Thymus (tissue), 11 donors: ENCODE measurements around the gene OPRM1. TPM values are rescaled to one million over a fixed set of nuclear protein-coding genes. Genes with fewer than 3 reads are reported as not detected.

ENCODE experiments used
- DNase-seq, 9 donors: peaks; one replicate each; pipeline ENCODE4 v3.0.0-alpha.2; 2013; ENCODE audit warnings: low spot score in 9 of 9, low read depth in 6 of 9, missing footprints in 1 of 9
- H3K27ac ChIP-seq, 2 donors: one replicate each; pipeline ENCODE4 v1.5.1; 2013; ENCODE audit warnings: control low read depth in 1 of 2, low read depth in 1 of 2, low read length in 1 of 2, mild to moderate bottlenecking in 1 of 2, moderate library complexity in 1 of 2
- H3K27me3 ChIP-seq, 2 donors: one replicate each; pipeline ENCODE4 v1.5.1; 2013; ENCODE audit warnings: low read length in 1 of 2; ENCODE audit not compliant: control insufficient read depth in 2 of 2, insufficient read depth in 1 of 2
- H3K36me3 ChIP-seq, 2 donors: one replicate each; pipeline ENCODE4 v1.5.1; 2013; ENCODE audit warnings: low read length in 1 of 2, mild to moderate bottlenecking in 1 of 2, moderate library complexity in 1 of 2; ENCODE audit not compliant: control insufficient read depth in 2 of 2, insufficient read depth in 2 of 2
- H3K4me1 ChIP-seq, 2 donors: one replicate each; pipeline ENCODE4 v1.5.1; 2013; ENCODE audit warnings: low read length in 2 of 2; ENCODE audit not compliant: control insufficient read depth in 2 of 2, insufficient read depth in 2 of 2
- H3K4me3 ChIP-seq, 2 donors: one replicate each; pipeline ENCODE4 v1.5.1; 2013; ENCODE audit warnings: low read length in 2 of 2, control low read depth in 1 of 2, mild to moderate bottlenecking in 1 of 2
- H3K9me3 ChIP-seq, 2 donors: one replicate each; pipeline ENCODE4 v1.5.1; 2013; ENCODE audit warnings: low read length in 1 of 2, mild to moderate bottlenecking in 1 of 2; ENCODE audit not compliant: control insufficient read depth in 2 of 2, insufficient read depth in 1 of 2
- WGBS: extraction: QIAGEN DNeasy Blood & Tissue Kit; methylation state at CpG from one replicate; pipeline ENCODE4 v1.1.7; 2013; 5-methylcytosine and 5-hydroxymethylcytosine counted together
- polyA plus RNA-seq: library from polyadenylated mRNA; stranded (reverse); fragments of 200-250 nt; gene quantifications from one replicate; pipeline ENCODE4 v1.2.3, GENCODE V29; 2013
- total RNA-seq: library from RNA; stranded (reverse); fragments of 120-200 nt; gene quantifications from one replicate; pipeline ENCODE4 v1.2.4, GENCODE V29; 2013
- donor health status: healthy.

Gene OPRM1
- total and polyA plus RNA-seq, 2 donors = 0.02 TPM; not detected in 1

GRCh38 chr6:154257067-154257466 is 218.0 kb downstream of the OPRM1 start:
- no peak for DNase-seq
- peaks cover 0 to 7% of the 10 kb centered on the region in 2 donors for H3K9me3 ChIP-seq
- no peaks in the 10 kb centered on the region for H3K36me3 ChIP-seq
- H3K4me3 ChIP-seq = no peak overlapping the region
- H3K4me1 ChIP-seq = peaks cover 4 to 22% of the 10 kb centered on the region in 2 donors
- 76% methylated on average over 1 of the region's 1 CpG for WGBS
- H3K27me3 ChIP-seq = no peaks in the 10 kb centered on the region
- no peak overlapping the region for H3K27ac ChIP-seq

DNA sequence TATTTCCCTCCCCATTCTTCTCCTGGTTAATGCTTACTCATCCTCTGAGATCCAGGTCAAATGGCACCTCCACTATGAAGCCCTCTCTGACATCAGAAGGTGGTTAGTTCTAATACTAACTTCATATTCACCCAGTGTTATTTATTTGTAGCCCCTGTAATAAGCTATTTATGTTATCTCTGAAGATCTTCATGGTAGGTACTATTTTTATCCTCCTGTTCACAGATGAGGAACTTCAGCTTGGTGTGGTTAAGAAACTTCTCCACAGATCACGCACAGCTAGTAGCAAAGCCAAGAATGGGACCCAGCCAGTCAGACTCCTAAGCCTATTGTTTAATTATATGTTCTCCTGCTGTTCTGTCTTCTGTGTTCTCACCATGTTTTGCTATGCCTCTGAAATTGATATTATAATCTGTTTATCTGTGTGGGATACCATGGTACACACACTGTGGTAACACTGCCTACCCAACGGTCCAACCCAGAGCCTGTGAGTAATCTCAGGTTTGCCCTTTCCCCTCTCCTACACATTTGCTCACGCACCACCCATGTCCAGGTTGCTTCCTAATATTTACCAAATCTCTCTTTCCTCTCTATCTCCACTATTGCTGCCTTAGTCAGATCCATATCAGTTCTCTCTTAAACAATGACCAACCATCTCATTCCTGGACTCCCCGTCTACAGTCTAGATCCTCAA is 219.2 kb downstream of the OPRM1 start:
- DNase-seq = no peak
- H3K36me3 ChIP-seq = no peaks in the 10 kb centered on the region
- no peak overlapping the region for H3K27ac ChIP-seq
- no peaks in the 10 kb centered on the region for H3K27me3 ChIP-seq
- H3K4me1 ChIP-seq = peaks cover 0 to 12% of the 10 kb centered on the region in 2 donors
- peaks cover 0 to 7% of the 10 kb centered on the region in 2 donors for H3K9me3 ChIP-seq
- 75% methylated on average over 4 of the region's 4 CpGs for WGBS
- H3K4me3 ChIP-seq = no peak overlapping the region

DNA sequence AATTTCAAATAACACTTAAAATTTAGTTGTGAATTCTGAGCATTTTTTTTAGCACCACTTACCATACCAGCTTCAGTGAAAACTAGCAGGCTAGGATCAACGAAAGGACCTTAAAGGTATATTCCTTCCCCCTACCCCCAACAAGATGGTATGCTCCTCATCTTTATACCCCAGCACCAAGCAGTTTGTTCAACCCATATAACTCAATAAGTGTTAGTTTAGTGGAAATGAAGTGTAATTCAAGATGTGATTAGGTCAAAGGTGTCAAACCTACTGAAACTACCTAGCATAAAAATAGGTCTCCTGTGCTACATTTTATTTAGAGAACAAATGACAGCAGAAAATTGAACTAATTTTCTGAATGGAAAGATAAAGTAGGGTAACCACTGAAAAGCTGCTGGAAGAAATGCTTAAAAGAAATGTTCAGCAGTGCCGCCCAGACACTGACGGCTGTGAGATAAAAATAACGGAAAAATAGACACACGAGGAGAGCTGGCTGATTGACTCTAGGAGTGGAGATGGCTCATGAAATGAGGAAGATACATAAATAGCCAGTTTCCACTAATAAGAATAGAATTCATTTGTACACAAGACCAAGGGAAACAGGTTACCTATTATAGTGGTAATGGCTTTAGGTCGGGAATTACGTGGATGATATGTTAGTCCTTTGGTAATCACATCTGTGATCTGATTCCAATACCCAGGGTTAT is 222.8 kb downstream of the OPRM1 start:
- no peaks in the 10 kb centered on the region for H3K36me3 ChIP-seq
- WGBS = 88% methylated on average over 7 of the region's 7 CpGs

GRCh38 chr6:154266560-154267099 is 227.6 kb downstream of the OPRM1 start:
- Histone ChIP-seq H3K27me3 (no peaks in the 10 kb centered on the region), H3K27ac (no peak overlapping the region), H3K36me3 (no peaks in the 10 kb centered on the region), H3K4me3 (no peak overlapping the region), H3K4me1 (peaks cover 8 to 18% of the 10 kb centered on the region in 2 donors), H3K9me3 (peaks cover 0 to 8% of the 10 kb centered on the region in 2 donors)
- DNase-seq = peak in 1 of 9 donors; percentile 52

More for the DNA sequence above, 222.8 kb downstream of the OPRM1 start:
- no peak overlapping the region for H3K27ac ChIP-seq
- no peaks in the 10 kb centered on the region for H3K27me3 ChIP-seq
- no peak for DNase-seq
- peaks cover 0 to 4% of the 10 kb centered on the region in 2 donors for H3K9me3 ChIP-seq
- peaks cover 0 to 15% of the 10 kb centered on the region in 2 donors for H3K4me1 ChIP-seq
- H3K4me3 ChIP-seq = no peak overlapping the region

DNA sequence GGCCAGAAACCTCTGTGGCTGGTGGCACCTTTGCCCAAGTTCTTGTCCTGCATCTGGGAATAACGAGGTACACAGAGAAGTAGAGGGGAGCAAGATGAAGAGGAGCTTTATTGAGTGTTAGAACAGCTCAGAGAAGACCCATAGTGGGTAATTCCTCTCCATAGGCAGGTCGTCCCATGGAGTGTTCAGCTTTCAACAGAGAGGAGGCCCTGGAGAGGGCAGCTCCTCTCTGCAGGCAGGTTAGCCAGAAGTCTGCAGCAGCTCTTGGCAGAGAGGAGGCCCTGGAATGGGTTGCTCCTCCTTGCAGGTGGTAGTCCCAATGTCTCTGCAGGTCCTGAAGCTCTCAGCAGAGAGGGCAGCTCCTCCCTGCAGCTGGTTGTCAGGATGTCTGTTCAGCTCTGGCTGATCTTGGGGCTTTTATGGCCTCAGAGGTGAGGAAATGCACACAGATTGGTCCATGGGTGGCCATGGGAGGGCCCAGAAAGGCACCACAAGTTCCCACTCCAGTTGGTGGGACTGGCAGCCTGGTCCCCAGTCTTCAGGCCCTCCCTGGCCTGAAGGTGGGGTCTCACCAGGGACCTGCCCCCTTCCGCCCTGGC is 228.6 kb downstream of the OPRM1 start:
- WGBS = 94% methylated on average over 3 of the region's 3 CpGs
- peak in 2 of 9 donors; percentile 42 to 57 for DNase-seq
- no peaks in the 10 kb centered on the region for H3K27me3 ChIP-seq

DNA sequence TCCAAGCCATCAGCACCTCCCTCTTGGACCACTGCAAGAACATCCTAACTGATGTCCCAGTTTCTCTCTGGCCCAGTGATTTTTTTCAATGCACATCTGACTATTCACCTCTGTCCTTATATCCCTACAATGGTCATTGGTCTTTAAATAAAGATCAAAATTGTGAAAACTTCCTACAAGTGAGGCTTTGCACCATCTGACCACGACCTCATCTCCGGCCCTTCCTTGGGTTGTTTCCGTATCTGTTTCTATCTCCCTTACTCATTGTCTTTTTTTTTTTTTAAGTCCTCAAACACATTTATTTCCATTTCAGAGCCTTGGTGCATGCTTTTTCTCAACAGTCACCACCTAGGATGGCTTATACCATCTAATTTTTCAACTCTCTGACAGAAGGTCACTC is 229.4 kb downstream of the OPRM1 start:
- Histone ChIP-seq H3K27ac (no peak overlapping the region), H3K4me3 (no peak overlapping the region), H3K27me3 (no peaks in the 10 kb centered on the region), H3K9me3 (peaks cover 0 to 8% of the 10 kb centered on the region in 2 donors), H3K36me3 (no peaks in the 10 kb centered on the region), H3K4me1 (peaks cover 8 to 16% of the 10 kb centered on the region in 2 donors)
- WGBS = 98% methylated on average over 3 of the region's 3 CpGs
- DNase-seq = no peak

More for the DNA sequence above, 228.6 kb downstream of the OPRM1 start:
- no peak overlapping the region for H3K4me3 ChIP-seq
- peaks cover 0 to 8% of the 10 kb centered on the region in 2 donors for H3K9me3 ChIP-seq
- H3K27ac ChIP-seq = peak overlapping the region in 1 of 2 donors; percentile 32
- peaks cover 8 to 16% of the 10 kb centered on the region in 2 donors for H3K4me1 ChIP-seq
- H3K36me3 ChIP-seq = no peaks in the 10 kb centered on the region

DNA sequence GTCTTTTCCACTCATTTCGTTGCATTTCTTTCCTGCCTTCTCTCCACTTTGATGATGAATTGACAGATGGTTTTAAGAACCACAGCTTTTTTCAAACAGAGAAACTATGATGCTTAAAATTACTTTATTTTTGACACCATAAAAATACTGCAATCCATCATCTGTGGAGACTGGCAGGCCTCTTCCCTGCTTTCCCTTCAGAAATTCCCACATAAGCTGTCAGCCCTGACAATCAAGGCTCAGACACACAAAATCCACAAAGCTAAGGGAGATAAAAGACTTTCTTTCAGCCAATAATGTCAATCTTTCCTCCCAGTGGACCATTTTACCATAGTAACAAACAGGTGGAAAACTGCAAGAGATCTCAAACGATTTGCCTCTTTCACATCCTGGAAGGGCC is 235.1 kb downstream of the OPRM1 start:
- H3K27ac ChIP-seq = no peak overlapping the region
- no peak overlapping the region for H3K4me3 ChIP-seq
- no peaks in the 10 kb centered on the region for H3K9me3 ChIP-seq
- 64% methylated on average over 2 of the region's 2 CpGs for WGBS
- H3K27me3 ChIP-seq = no peaks in the 10 kb centered on the region
- H3K4me1 ChIP-seq = peaks cover 5 to 20% of the 10 kb centered on the region in 2 donors
- DNase-seq = no peak
- no peaks in the 10 kb centered on the region for H3K36me3 ChIP-seq

- no peaks in the 10 kb centered on the region for H3K36me3 ChIP-seq
- no peaks in the 10 kb centered on the region for H3K27me3 ChIP-seq
- H3K4me3 ChIP-seq = no peak overlapping the region
- WGBS = 58% methylated on average over 11 of the region's 11 CpGs
- H3K9me3 ChIP-seq = no peaks in the 10 kb centered on the region
- no peak overlapping the region for H3K27ac ChIP-seq
- peaks cover 5 to 20% of the 10 kb centered on the region in 2 donors for H3K4me1 ChIP-seq
- DNase-seq = peak in 6 of 9 donors; percentile 41 to 81 (median 50)
Measured at GRCh38 chr6:154276810-154277628, 238.0 kb downstream of the OPRM1 start.
